Head of caudate nucleus (tissue), 42 donors: ENCODE data around the gene MEIS2.

ENCODE experiments used
- DNase-seq, 42 donors: peaks; one replicate each; pipeline versions ENCODE4 v3.0.0 to v3.0.0-alpha.2; 2020 to 2021; ENCODE audit warnings: mixed read lengths in 7 of 42
- intact Hi-C: fragments of 100-400 bp; cut with DNase I; formaldehyde crosslinking; loops from one replicate; pipeline ENCODE4 v1.15.0; 2022

Gene MEIS2

DNA sequence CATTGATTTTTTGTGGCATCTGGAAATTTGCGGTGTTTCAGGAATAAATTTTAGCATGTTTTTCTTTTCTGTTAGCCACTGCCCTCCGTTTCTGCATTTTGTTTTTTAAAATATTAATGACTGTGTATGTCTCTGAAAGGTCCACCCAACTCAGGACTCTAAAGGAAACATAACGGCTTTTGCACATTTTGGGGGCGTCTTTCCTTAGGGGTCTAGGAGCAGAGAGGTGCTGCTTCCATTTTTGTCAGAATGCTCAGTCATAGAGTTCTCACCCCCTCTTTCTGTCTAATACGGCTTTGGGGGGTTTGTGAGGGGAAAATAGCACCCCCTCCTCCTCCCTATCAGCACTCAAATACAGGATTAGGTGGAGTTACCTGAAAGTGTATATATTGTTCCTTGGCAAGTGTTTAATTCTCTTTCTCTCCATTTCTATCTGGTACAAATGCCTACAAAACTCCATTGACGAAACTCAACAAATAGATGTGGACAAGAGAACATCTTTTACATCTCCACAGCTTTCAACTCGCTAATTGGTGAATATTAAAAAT, 219.4 kb downstream of the MEIS2 start:
- DNase-seq: no peak
- intact Hi-C loops: loop anchor here (5.0 to 10.0 kb wide), 2 partner anchors 379 to 1004 kb away; no protein-coding TSS in a partner anchor

DNA sequence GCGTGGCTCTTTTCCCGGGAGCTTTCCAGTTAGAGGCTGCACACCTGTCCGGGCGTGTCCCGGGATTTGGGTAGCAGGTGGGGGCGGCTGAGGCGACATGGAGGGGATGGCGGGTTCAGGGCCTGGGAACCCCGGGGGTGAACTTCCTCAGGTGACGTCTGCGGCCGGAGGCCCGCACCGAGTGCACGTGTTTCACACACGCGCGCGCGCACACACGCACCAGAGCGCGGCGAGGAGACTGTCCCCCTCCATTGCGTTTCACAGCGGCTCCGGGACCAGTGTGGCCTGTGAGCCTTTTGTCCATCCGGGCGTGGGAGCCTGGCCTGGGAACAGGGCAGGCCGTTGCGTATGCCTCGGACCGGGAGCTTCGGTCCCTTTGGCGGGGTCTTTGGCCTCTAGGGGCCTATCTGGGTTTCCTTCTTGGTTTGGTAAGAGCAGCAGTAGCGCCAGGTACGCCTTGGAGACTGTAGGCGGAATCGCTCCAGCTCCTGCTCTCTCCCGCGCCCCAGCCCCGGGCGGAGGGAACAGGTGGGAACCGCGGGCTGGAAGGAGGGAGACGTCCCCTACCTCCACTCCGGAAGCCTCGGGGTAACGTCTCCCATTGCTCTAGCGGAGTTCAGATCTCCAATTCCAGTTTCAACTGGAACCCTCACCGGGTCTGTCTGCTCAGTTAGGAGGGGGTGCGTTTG, 220.0 kb downstream of the MEIS2 start:
- intact Hi-C loops: loop anchor here (5.0 to 10.0 kb wide), 2 partner anchors 378 to 1004 kb away; no protein-coding TSS in a partner anchor
- DNase-seq: peak in 17 of 42 donors; percentile 24 to 71 (median 55)

DNA sequence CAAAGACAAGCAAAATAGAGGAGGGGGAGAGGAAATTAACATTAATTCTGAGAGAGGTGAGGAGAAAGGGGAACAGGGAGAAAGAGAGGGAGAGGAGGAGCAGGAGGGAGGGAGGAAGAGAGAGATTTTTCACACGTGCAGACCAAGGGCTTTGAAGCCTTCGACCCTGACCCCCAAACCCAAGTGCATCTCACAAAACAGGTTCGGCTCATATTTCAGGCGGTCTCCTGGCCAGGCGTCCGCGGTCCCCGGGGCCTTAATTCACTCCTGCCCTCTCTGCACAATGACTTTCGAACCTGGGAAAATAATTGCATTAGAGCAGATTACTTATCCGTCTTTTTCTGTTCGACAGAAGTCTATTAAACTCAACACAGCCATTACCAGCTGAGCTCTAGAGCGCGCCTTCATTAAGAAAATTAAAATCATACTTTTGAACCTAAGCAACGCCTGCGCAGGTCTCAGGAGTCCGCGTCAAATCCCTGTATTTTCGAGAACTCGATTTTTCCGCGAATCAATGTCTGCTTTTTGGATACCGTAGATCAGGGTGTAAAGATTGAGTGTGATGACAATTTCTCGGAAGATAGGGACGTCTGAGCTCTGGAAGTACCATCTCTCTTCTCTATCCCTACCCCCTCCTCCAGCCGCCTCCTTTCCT, 220.7 kb downstream of the MEIS2 start:
- no peak for DNase-seq
- intact Hi-C loops: loop anchor here (5.0 to 10.0 kb wide), 2 partner anchors 377 to 1005 kb away; no protein-coding TSS in a partner anchor

DNA sequence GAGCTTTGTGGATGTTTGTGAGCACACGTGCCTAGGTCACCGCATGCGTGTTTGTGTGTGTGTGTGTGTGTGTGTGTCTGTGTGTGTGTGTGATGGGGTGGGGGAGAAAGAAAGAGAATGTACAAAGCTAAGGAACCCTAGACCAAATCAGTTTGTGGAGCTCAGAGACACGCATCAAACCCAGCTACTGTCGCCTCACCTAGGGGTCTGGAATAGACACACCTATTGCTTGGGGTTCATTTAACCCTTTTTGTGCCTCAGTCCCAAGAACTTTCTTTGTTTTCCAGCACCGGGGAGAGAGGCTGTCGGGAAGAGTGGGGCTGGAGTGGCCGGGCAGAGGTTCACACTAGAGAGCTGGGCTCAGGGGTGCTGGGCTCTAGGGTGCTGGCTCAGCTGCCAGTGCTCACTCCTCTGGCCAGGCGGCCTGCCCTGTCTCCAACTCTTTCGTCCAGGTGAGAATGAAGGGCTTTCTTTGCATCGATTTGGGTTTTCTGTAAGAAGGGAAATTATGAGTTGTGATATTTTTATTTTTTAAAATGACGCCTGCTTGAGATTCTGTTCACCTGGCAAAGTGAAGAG, 221.6 kb downstream of the MEIS2 start:
- DNase-seq: no peak
- intact Hi-C loops: no loop called here

DNA sequence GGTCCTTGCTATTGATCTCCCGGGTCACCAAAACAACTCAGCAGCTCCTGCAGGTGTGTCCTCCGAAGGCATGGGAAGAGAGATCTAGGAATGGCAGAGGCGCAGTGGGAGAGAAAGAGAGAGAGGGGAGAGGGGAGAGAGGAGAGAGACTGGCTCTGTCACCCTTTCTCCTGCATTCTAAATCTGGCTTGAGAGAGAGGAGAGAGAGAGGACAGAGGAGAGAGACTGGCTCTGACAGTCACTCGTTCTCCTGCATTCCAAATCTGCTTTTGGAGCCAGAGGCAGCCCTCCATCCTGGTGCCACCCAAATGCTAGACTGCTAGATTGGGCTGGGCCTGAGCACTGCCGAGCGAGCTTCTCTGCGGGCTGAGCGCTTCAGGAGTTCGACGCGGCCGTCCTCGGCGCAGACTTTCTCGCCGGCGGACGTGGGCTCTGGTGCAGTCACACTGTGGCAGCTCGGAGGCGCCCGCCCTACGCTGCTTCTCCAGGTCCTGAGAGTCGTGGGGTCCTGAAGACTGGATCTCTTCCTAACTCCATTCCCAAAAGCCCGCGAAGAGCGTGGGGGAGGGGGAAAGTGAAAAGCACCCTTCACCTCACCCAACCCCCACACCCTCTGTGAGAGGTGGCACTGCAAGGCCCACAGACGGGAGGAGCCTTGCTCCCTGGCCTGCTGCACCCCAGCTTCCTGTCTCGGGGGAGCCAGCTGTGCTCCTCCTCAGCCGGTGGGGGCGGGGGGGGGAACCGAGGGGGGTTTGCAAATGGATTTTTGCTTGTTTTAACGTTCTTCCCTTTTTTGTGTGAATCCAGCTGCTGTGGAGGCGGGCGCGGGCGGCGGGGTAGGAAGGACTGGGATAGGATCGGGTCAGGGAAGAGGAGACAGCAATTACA, 222.3 kb downstream of the MEIS2 start:
- intact Hi-C loops: no loop called here
- no peak for DNase-seq

DNA sequence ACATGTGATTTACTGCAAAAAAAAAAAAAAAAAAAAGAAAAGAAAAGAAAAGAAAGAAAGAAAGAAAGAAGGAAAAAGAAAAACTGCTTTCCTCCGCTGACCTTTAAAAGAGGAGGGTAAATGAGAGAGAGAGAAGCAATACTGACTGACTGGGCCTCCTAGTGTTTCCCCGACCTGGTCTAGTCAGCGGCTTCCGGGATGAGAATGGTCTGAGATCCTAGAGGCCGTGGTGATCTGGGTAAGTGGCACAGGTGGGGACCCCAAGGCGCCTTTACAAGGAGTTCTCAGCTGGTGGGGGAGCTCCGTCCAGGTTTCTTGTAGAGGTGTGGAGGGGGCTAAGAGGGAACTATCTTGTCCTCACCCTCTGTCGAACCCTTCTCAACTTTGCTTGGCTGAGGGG, 223.1 kb downstream of the MEIS2 start:
- no peak for DNase-seq
- intact Hi-C loops: no loop called here

DNA sequence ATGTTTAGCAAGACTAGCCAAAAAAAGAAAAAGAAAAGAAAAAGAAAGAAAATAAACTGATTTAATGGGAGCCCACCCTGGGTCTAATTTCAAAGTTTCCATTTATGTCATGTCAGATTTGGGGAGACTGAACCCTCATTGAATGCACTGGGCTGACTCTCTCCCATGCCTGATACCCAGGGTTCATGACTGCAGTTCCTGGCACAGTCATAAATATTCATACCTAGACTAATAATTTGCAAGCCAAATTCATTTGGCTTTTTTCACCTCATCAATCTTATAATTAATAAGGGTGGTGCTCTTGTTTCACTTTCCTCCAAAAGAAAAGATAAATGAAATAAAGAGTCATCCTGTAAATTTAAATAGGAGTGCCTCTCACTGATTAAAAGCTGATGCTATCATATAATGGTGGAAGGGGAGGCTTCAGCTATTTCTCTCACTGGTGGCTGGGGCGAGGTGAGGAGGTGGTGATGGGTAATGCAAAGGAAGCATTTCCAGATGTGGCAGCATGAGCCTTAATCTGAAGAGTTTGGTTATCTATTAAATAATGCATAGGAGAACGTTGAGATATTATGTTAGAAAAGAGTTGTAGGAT, 224.5 kb downstream of the MEIS2 start:
- intact Hi-C loops: no loop called here
- DNase-seq: no peak

DNA sequence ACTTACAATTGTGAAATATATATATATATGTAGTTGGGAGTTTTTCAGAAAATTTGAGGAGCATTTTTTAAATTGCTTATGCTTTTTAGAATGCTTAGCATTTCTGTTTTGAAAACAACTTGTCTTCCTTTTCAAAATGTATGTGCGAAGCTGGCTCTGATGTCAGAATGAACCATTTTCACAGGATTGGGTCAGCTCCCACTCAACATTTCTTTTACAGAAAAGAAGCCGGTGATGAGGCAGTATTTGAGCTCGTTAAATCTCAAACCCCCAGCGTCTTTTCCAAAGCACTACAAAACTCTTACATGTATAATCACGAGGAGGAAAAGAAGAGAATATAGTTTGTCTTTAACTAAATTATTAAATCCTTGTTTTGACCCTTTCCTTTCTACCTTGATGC, 225.4 kb downstream of the MEIS2 start:
- intact Hi-C loops: no loop called here
- DNase-seq: no peak

DNA sequence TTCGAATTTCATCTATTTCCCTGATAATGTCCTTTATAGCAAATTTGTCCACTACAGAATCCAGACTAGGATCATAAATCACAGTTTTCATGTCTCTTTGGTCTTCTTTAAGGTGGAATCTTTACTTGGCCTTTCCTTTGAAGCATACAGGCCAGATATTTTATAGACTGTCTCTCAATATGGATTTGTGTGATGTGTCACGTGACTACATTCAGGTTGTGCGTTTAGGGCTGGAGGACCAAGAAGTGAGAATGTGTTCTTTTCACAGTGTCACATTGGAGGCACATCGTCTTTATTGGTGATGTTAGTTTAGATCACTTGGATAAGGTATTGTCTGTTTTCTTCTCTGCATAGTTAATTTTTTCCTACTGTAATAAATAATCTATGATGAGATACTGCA, 232.9 kb downstream of the MEIS2 start:
- DNase-seq: no peak
- intact Hi-C loops: no loop called here

DNA sequence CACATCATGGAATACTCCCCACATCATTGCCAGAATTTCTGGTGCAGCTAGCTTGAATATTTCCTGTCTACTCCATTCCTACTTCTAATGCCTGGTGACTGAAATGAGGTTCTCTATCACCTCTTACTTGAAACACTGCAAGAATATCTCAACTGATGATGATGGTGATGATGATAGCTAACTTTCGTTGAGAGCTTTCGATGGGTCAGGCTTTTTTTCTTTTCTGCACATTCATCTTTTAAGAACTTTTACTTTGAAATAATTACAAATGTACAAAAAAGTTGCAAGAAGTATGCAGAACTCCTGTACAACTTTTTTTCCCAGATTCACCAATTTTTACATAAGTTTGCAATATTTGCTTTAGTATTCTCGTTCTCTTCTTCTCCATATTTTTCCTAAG, 233.5 kb downstream of the MEIS2 start:
- DNase-seq: no peak
- intact Hi-C loops: no loop called here

DNA sequence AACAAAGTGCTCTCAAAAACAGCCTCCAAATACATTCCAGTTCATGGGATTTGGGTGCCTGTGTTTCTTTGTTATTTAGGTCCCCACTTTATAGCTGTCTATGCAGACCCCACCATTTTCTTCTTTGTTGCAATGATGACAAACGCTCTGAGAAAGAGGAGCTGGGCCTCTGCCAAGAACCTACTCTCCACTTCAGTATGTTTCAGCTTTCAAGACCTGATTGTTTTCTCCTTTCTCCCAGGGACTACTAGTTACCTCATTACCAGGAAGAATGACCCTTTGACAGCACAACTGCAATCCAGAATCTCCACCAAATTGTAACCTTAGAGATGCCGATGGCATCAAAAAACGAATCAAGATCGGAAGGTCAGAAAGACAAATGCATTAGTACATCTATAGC, 236.8 kb downstream of the MEIS2 start:
- no peak for DNase-seq
- intact Hi-C loops: no loop called here

DNA sequence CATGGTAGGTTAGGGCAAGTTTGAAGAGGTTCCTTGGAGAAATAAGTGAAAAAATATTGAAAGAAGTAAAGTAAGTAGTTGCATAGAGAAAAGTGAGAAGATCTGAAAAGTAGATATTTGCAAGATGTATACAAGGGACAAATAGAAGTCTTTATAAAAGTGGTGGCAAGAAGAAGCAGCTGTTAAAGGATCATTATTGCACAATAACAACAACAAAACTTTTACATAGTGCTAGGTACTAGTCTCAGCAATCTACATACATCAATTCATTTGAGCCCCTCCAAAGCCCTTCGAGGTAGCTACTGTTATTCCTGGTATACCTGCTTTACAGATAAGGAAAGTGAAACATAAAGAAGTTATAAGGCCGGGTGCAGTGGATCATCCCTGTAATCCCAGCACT, 239.6 kb downstream of the MEIS2 start:
- intact Hi-C loops: no loop called here
- no peak for DNase-seq

DNA sequence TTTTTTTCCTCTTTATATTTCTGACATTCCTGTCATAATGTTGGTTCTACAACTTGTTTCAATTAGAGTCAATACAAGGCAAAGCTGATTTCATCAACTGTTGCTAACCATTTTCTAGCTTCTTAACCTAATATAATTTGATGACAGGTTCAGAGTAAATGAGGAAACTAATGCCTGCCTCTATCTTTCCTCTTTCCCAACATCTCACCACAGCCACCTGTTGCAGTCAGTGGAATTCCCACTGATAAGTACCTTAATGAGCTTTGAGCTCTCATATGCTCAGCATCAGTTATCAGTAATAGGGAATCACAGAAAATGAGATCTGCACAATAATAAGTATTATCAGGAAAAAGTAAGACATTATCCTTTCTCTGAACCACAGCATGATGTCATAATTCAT, 241.9 kb downstream of the MEIS2 start:
- intact Hi-C loops: no loop called here

DNA sequence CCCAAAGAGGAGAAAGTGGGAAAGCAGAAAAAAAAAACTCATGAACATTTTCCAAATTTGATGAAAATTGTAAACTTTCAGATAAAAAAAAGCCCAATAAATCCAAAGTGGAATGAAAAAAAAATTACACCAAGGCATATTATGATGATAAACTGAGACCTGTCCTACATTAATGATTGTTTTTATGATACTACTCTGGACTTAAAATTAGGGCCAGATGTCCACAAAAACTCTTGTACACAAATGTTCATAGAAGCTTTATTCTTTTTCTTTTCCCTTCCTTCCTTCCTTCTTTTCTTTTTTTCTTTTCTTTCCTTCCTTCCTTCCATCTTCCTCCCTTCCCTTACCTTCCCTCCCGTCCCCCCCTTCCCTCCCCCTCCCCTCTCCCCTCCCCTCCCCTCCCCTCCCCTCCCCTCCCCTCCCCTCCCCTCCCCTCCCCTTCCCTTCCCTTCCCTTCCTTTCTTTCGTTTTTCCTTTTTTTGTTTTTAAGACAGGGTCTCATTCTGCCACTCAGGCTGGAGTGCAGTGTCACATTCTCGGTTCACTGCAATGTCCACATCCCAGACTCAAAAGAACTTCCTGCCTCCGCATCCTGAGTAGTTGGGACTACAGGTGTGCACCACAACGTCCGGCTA, 243.9 kb downstream of the MEIS2 start:
- intact Hi-C loops: no loop called here
- DNase-seq: no peak

More for the DNA sequence above, 241.9 kb downstream of the MEIS2 start:
- no peak for DNase-seq

DNA sequence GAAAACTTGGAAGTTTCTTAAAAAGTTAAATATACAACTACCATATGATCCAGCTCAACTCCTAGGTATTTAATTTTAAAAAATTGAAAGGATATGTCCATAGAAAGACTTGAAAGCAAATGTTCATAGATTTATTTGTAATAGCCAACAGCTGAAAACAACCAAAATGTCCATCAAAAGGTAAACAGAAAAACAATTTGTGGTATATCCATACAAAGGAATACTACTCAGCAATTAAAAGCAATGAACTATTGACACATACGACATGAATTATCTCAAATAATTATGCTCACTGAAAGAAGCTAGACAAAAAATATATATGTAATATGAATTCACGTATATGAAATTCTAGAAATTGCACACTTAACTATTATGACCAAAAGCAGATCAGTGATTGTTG, 249.5 kb downstream of the MEIS2 start:
- DNase-seq: no peak
- intact Hi-C loops: no loop called here

DNA sequence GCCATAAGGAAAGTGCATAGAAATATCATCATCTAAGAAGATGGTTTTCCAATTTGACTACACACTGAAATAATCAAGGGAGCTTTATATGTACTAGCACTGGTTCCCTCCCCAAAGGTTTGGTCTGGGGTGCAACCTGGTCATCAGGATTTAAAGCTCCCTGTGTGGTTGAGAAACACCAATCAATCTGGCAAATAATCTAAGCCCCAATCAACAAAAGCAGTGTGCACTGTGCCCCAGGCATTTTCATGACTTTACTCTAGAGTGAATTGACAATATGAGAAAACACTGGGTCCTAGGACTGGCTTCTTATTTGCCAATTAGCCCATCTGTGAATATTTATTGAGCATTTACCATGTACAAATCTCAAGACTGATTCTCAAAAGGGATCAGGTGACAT, 255.1 kb downstream of the MEIS2 start:
- no peak for DNase-seq
- intact Hi-C loops: no loop called here

DNA sequence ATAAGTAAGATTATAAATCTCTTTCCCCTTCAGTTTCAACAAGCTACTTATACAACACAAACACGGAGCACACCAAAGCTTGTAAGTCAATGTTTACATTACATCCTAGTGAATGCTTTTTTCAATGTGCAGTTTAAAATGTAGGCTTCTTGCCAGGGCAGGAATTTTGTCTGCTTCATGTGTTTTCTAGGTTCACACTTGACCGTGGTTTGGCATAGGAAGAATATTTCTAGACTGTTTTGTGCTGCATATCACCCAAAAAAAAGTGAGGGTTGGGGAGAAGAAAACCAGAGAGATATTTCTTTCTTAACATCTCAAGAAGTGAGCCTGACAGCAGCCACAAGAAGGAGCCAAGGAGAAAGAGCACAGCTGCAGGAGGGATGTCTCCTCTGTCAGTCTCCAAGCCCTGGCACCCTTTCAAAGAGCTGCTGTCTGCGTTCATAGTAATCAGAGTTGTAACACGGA, 255.8 kb downstream of the MEIS2 start:
- intact Hi-C loops: no loop called here

DNA sequence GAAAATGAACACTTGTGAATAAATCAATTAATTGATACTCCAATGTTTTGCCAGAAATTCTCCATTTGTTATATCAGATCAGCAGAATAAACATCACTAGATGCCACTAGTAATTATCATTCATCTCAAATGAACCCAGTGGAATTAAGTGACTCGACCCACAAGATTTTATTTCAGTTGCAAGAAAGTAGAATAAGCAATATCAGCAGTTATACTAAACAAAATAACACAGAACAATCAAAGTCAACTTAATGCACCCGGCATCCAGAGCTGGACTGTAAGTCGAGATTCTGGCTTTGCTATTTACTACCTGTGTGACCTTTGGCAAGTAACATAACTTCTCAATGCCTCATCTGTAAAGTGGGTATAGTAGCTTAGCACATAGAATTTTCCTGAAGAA, 256.5 kb downstream of the MEIS2 start:
- DNase-seq: no peak
- intact Hi-C loops: no loop called here

More for the DNA sequence above, 255.8 kb downstream of the MEIS2 start:
- no peak for DNase-seq
